H9 (cell line): ENCODE results near the gene ELFN2. TPM values are rescaled to one million over a fixed set of nuclear protein-coding genes. Genes with fewer than 3 reads are reported as not detected.

Source experiments
- DNase-seq: peaks from one replicate; pipeline ENCODE4 v3.0.0-alpha.2; 2017
- H2AFZ ChIP-seq: one replicate; pipeline ENCODE4 v1.6.1; 2013; ENCODE audit warnings: mild to moderate bottlenecking, low read length, control low read depth, moderate library complexity
- H2AK5ac ChIP-seq: 2 replicates; pipeline ENCODE4 v1.6.1; 2013; ENCODE audit warnings: low read length, control low read depth, mixed read lengths; ENCODE audit not compliant: insufficient read length
- H2BK120ac ChIP-seq: one replicate; pipeline ENCODE4 v1.6.1; 2013; ENCODE audit warnings: low read depth, mild to moderate bottlenecking, low read length, control low read depth, inconsistent platforms; ENCODE audit not compliant: poor library complexity, severe bottlenecking
- H2BK12ac ChIP-seq: 2 replicates; pipeline ENCODE4 v1.6.1; 2013; ENCODE audit warnings: low read length, control low read depth, mixed read lengths, low read depth; ENCODE audit not compliant: insufficient read length
- H2BK15ac ChIP-seq: 2 replicates; pipeline ENCODE4 v1.6.1; 2013; ENCODE audit warnings: low read depth, low read length, control low read depth
- H2BK20ac ChIP-seq: one replicate; pipeline ENCODE4 v1.6.1; 2013; ENCODE audit warnings: low read depth, mild to moderate bottlenecking, low read length, control low read depth, inconsistent platforms; ENCODE audit not compliant: poor library complexity, severe bottlenecking
- H2BK5ac ChIP-seq: 2 replicates; pipeline ENCODE4 v1.6.1; 2013; ENCODE audit warnings: low read length, control low read depth, mixed read lengths; ENCODE audit not compliant: insufficient read length
- H3K14ac ChIP-seq: 2 replicates; pipeline ENCODE4 v1.6.1; 2013; ENCODE audit warnings: low read length, control low read depth; ENCODE audit not compliant: insufficient read depth
- H3K18ac ChIP-seq: 2 replicates; pipeline ENCODE4 v1.6.1; 2013; ENCODE audit warnings: low read depth, mild to moderate bottlenecking, mixed read lengths, low read length, control low read depth; ENCODE audit not compliant: insufficient read length
- H3K23ac ChIP-seq: 2 replicates; pipeline ENCODE4 v1.6.1; 2013; ENCODE audit warnings: low read length, control low read depth, mixed read lengths, low read depth; ENCODE audit not compliant: insufficient read length
- H3K23me2 ChIP-seq: 2 replicates; pipeline ENCODE4 v1.6.1; 2013; ENCODE audit warnings: low read depth, mild to moderate bottlenecking, mixed read lengths, low read length, control low read depth; ENCODE audit not compliant: insufficient read length, poor library complexity, severe bottlenecking
- H3K27ac ChIP-seq: 2 replicates; pipeline ENCODE4 v1.5.1; 2013; ENCODE audit warnings: low read length, control low read depth, mixed read lengths, low read depth; ENCODE audit not compliant: insufficient read length
- H3K27me3 ChIP-seq: 2 replicates; pipeline ENCODE4 v1.6.1; 2013; ENCODE audit warnings: low read length, control low read depth, inconsistent platforms; ENCODE audit not compliant: insufficient read depth
- H3K4ac ChIP-seq: 2 replicates; pipeline ENCODE4 v1.6.1; 2013; ENCODE audit warnings: low read depth, mild to moderate bottlenecking, control low read depth, inconsistent platforms, low read length, moderate library complexity
- H3K4me1 ChIP-seq: 2 replicates; pipeline ENCODE4 v1.6.1; 2013; ENCODE audit warnings: low read length, control low read depth, inconsistent platforms; ENCODE audit not compliant: insufficient read depth
- H3K4me2 ChIP-seq: 2 replicates; pipeline ENCODE4 v1.6.1; 2013; ENCODE audit warnings: low read length, control low read depth, mixed read lengths; ENCODE audit not compliant: insufficient read length, insufficient read depth
- H3K56ac ChIP-seq: 2 replicates; pipeline ENCODE4 v1.6.1; 2013; ENCODE audit warnings: low read depth, mild to moderate bottlenecking, mixed read lengths, low read length, control low read depth; ENCODE audit not compliant: insufficient read length
- H3K79me1 ChIP-seq: 2 replicates; pipeline ENCODE4 v1.6.1; 2013; ENCODE audit warnings: low read depth, mild to moderate bottlenecking, moderate library complexity, low read length, control low read depth, inconsistent platforms; ENCODE audit not compliant: insufficient read depth, poor library complexity, severe bottlenecking
- H3K79me2 ChIP-seq: 2 replicates; pipeline ENCODE4 v1.6.1; 2013; ENCODE audit warnings: low read length, control low read depth, inconsistent platforms; ENCODE audit not compliant: insufficient read depth
- H3K9ac ChIP-seq: 2 replicates; pipeline ENCODE4 v1.6.1; 2013; ENCODE audit warnings: low read length, control low read depth, mixed read lengths; ENCODE audit not compliant: insufficient read length; ENCODE audit errors: extremely low read depth
- H3K9me3 ChIP-seq: one replicate; pipeline ENCODE4 v1.6.1; 2013; ENCODE audit warnings: low read depth, low read length, inconsistent platforms; ENCODE audit not compliant: control insufficient read depth
- H3T11ph ChIP-seq: one replicate; pipeline ENCODE4 v1.6.1; 2013; ENCODE audit warnings: mild to moderate bottlenecking, low read length, control low read depth, inconsistent platforms
- H4K20me1 ChIP-seq: one replicate; pipeline ENCODE4 v1.6.1; 2013; ENCODE audit not compliant: control insufficient read depth, insufficient read length, insufficient read depth
- H4K5ac ChIP-seq: 2 replicates; pipeline ENCODE4 v1.6.1; 2013; ENCODE audit warnings: low read depth, mild to moderate bottlenecking, mixed read lengths, low read length, control low read depth; ENCODE audit not compliant: insufficient read length
- H4K8ac ChIP-seq: replicated peaks from 2 replicates; pipeline ENCODE4 v1.6.1; 2013; ENCODE audit warnings: low read length, control low read depth, mixed read lengths, low read depth; ENCODE audit not compliant: insufficient read length
- H4K91ac ChIP-seq: 2 replicates; pipeline ENCODE4 v1.6.1; 2013; ENCODE audit warnings: low read depth, mild to moderate bottlenecking, moderate library complexity, mixed read lengths, low read length, control low read depth; ENCODE audit not compliant: insufficient read length
- H3K27ac Mint-ChIP-seq, 3 experiments: 2 replicates in 2 of 3; 3 replicates in 1 of 3; pipeline ENCODE4 v1.8.0; 2020 to 2021; ENCODE audit warnings: mixed read lengths in 3 of 3, mild to moderate bottlenecking in 1 of 3, moderate library complexity in 1 of 3
- H3K27me3 Mint-ChIP-seq: 2 replicates; pipeline ENCODE4 v1.8.0; 2021; ENCODE audit warnings: low read depth, mild to moderate bottlenecking, moderate library complexity, mixed read lengths
- H3K36me3 Mint-ChIP-seq, 3 experiments: 2 replicates in 2 of 3; 3 replicates in 1 of 3; pipeline ENCODE4 v1.8.0; 2020 to 2021; ENCODE audit warnings: low read depth in 3 of 3, mixed read lengths in 3 of 3; ENCODE audit not compliant: insufficient read depth in 1 of 3
- H3K4me1 Mint-ChIP-seq, 2 experiments: 2 replicates each; pipeline ENCODE4 v1.8.0; 2020; ENCODE audit warnings: mixed read lengths in 2 of 2
- H3K4me3 Mint-ChIP-seq, 2 experiments: 2 replicates in 1 of 2; 3 replicates in 1 of 2; pipeline ENCODE4 v1.8.0; 2020 to 2021; ENCODE audit warnings: mild to moderate bottlenecking in 2 of 2, mixed read lengths in 2 of 2, moderate library complexity in 1 of 2
- H3K9me3 Mint-ChIP-seq, 2 experiments: 2 replicates in 1 of 2; 3 replicates in 1 of 2; pipeline ENCODE4 v1.8.0; 2020; ENCODE audit warnings: mild to moderate bottlenecking in 2 of 2, mixed read lengths in 2 of 2, moderate library complexity in 1 of 2
- WGBS: extraction: QIAGEN DNeasy Blood & Tissue Kit; methylation state at CpG from one replicate; pipeline ENCODE4 v1.1.7; 2013; ENCODE audit warnings: missing lambda C conversion rate, low lambda C conversion rate, mixed read lengths; ENCODE audit not compliant: insufficient read length; ENCODE audit errors: extremely low coverage; 5-methylcytosine and 5-hydroxymethylcytosine counted together
- total RNA-seq: library from RNA; stranded (reverse); gene quantifications from 2 replicates; pipeline ENCODE4 v1.2.1, GENCODE V29; 2021
- TF ChIP-seq, protein P1 (sequence below): fragments of 200-600 bp; sonication (generic); conservative IDR thresholded peaks from 3 replicates; pipeline ENCODE4 v1.8.0; 2021; ENCODE audit warnings: antibody characterized with exemption, mild to moderate bottlenecking

ELFN2 gene
- total RNA-seq, 1 experiment from 2014 or later, result 0.70 TPM

DNA sequence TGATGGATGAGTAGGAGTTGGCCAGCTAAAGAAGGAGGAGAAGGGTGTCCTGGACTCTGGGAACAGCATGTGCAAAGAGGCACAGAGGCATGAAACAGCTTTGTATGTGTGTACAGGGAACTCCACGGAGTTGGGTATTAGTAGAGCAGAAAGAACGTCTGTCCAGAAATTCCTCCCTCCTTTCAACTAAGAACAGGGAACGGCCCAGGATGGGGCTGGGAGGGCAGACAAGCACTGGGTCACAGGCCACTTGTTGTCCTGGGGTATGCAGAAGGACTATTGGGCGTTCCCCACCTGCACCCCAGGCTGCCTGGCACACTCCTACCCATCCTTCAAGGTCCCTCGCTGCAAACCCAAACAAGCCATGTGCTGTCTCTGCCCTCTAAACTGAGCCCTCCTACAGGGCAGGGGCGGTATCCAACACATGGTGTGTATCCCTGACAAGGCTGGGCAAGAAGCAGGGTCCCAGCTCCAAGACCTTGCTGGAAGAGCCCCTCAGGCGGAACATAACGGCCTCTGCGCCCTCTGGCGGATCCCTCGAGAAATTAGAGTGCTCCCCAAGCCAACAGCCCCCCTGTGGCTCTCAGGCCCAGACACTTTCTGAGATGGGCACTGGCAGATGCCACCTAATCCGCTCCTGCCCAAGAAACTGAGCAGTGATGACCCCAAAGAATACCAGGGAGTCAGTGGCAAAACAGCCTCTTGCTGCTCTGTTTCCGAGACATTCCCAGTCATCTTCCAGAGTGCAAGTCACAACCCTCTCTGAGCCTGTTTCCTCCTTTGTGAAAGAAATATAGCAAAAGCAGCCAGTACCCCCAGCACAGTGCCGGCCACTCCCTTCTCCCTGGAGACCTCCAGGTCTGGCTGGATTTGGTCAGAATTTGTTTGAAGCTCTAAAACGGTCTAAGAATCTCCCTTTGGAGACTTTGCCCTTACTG, 1.6 kb upstream of the ELFN2 start:
- Histone ChIP-seq H3K56ac (no peak overlapping the region), H3K23ac (no peak overlapping the region), H3K4me2 (no peak overlapping the region), H2BK5ac (no peak overlapping the region), H4K20me1 (no peaks in the 10 kb centered on the region), H3K79me2 (no peaks in the 10 kb centered on the region), H2AK5ac (no peak overlapping the region), H3K27ac (no peak overlapping the region), H3K27me3 (peaks cover 21% of the 10 kb centered on the region), H3K23me2 (peaks cover 6% of the 10 kb centered on the region), H3K18ac (no peak overlapping the region), H4K8ac (no peak overlapping the region), H2BK20ac (no peak overlapping the region), H4K5ac (no peak overlapping the region), H2BK12ac (no peak overlapping the region), H2BK120ac (no peak overlapping the region), H3K9me3 (no peaks in the 10 kb centered on the region), H3K4me1 (no peaks in the 10 kb centered on the region), H2BK15ac (no peak overlapping the region), H3K79me1 (no peaks in the 10 kb centered on the region), H3K4ac (no peak overlapping the region), H3K9ac (no peak overlapping the region), H2AFZ (no peak overlapping the region), H4K91ac (no peak overlapping the region), H3T11ph (no peak overlapping the region), H3K14ac (no peak overlapping the region)
- TF ChIP-seq, protein P1, sequence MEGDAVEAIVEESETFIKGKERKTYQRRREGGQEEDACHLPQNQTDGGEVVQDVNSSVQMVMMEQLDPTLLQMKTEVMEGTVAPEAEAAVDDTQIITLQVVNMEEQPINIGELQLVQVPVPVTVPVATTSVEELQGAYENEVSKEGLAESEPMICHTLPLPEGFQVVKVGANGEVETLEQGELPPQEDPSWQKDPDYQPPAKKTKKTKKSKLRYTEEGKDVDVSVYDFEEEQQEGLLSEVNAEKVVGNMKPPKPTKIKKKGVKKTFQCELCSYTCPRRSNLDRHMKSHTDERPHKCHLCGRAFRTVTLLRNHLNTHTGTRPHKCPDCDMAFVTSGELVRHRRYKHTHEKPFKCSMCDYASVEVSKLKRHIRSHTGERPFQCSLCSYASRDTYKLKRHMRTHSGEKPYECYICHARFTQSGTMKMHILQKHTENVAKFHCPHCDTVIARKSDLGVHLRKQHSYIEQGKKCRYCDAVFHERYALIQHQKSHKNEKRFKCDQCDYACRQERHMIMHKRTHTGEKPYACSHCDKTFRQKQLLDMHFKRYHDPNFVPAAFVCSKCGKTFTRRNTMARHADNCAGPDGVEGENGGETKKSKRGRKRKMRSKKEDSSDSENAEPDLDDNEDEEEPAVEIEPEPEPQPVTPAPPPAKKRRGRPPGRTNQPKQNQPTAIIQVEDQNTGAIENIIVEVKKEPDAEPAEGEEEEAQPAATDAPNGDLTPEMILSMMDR, result peak; percentile 89
- Mint-ChIP-seq H3K4me3 (peak overlapping the region; percentile 34 to 65; a peak in 4 of 5 replicates), H3K36me3 (no peaks in the 10 kb centered on the region; a peak in 1 of 7 replicates), H3K9me3 (peaks cover 0 to 4% of the 10 kb centered on the region in 2 experiments; a peak in 2 of 5 replicates), H3K4me1 (peaks cover 23 to 40% of the 10 kb centered on the region in 2 experiments), H3K27me3 (peaks cover 74% of the 10 kb centered on the region), H3K27ac (peak overlapping the region in 1 of 3 experiments; percentile 35; a peak in 1 of 7 replicates)
- no CpG with 5 or more reads among the region's 15 CpGs for WGBS
- DNase-seq, result peak; percentile 80
